Measurements from ENCODE around the gene TMEM232.
"Not testable (repeated sequence)": the region's sequence is repeated elsewhere in the genome, so short reads cannot be mapped to it uniquely, and the experiment has no call there.

Gene TMEM232

DNA sequence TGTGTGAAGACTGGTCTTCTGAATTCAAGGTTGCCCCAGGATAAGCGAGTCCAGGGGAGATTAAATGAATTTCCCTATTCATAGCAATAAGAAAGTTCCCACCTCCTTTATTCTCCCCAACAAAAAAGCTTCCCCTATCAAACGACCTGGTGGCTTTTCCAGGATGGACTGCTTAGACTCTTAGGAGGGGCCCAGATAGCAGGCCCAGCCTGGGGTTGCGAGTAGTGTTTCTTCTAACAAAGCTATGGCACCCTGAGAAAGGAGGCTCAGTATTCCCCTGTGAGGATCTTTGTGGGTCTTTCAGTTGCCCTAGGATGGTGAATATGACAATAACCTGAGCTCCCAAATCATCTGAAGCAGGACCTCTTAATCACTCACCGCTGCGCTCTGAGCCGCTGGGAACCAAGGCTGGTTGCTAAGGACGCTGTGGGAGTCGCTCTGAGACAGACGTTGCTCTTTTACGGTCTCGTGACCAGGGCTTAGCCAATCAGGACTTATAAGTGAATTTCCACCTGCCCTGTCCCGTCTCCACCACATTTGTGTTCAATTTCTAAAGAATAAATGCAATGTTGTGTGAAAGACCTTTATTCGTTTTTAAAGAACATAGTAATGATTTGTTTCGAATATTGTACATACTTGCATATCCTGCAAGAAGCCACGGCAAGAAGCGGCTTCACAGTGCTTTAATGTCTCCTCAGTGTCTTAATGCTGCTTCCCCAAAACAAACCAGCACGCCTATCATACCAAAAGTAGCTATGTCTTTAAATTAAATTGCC is at the start of gene TMEM232:
Gene TMEM232, minus strand, starts transcription at position 423 of the 776 bp plus-strand sequence. CDS start 59,319 bp downstream, outside the sequence.
- peak; percentile 52 for DNase-seq (ENCODE audit: low read depth)

DNA sequence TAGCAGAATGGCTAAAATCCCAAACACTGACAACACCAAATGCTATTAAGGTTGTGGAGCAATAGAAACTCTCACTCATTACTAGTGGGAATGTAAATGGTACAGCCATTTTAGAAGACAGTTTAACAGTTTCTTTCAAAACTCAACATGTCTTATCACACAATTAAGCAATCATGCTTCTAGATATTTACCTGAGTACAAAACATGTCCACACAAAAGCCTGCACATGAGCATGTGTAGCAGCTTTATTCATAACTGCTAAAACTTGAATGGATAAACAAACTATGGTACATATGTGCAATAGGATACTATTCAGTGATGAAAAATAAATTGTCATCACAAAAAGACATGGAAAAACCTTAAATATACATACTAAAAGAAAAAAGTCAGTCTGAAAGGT is 43.8 kb upstream of the TMEM232 start:
- no peak for DNase-seq (ENCODE audit: low read depth)

DNA sequence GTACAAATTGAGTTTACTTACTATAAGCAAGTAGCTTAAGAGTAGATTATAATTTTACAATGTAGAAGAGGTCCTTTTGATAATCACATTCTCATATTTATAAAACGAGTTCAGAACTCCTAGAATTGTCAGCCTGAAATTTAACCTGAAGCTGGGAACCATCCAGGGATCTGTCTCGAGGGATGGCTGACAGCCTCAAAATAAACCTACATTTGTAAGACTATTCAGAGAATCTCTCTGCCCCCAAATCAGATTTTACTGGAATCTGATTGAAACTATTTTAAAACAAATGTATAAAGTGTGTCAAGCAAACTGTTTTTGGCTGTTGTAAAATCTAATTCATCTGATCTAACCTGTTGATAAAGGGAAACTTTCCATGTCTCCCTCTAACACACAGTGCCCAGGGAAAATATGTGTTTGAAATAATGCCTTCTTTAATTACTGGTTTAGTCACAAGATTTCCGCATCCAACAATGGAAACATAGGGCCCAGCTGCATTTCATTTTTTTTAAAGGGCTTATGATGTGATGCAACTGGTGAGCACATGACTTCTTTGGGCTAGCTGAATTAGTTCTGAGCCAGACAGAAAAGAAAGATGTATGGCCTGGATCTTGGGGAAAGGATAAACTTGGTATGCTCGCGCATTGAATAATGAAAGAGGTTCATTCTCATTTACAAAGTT is 42.7 kb upstream of the TMEM232 start:
- DNase-seq (ENCODE audit: low read depth), result peak; percentile 80

DNA sequence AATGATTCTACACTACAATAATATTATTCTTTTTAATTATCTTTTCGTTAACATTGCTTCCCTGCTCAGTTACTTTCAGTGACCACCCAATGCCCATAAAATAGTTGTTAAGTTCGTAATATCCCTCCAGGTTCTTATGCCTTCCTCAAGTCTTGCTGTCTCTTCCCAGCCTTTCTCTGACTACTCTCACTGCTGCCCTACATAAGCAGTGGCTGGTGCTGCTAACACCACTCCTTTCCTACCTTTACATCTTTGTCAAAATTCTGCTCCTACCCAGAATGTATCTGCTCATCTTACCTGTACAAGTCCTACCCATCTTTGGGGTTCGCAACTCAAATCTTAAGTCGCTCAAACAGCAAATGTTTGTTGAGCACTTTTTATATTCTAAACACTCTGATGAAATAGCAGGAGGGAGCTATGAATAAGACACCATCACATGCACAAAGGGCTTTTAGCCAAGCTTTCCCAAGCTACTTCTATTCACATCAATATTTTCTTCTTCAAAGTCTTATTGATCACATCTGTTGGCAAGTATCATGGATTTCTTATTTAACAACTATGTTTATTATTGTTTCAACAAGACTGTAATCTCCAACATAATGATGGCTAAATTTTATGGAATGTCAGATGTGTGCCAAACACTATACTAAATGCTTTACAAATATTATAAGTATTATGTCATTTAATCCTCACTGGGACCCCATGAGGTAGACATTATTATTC is 41.8 kb upstream of the TMEM232 start:
- peak; percentile 59 for DNase-seq (ENCODE audit: low read depth)

DNA sequence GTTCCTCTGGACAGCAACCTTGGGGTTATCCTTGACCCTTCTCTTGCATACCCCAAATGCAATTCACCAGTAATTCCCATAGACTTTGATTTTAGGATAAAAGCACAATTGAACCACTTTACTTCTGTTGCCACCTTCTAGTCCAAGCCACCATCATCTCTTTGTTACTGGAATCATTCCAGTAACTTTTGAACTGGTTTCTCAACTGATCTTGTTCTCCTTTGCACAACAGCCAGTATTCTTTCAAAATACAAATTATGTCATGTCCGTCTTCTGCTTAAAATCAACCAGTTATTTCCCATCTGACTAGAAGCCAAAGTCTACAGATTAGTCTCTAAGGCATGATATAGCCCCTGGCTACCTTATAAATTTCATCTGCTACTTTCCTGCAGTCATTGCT is 33.7 kb upstream of the TMEM232 start:
- DNase-seq (ENCODE audit: low read depth), result no peak

DNA sequence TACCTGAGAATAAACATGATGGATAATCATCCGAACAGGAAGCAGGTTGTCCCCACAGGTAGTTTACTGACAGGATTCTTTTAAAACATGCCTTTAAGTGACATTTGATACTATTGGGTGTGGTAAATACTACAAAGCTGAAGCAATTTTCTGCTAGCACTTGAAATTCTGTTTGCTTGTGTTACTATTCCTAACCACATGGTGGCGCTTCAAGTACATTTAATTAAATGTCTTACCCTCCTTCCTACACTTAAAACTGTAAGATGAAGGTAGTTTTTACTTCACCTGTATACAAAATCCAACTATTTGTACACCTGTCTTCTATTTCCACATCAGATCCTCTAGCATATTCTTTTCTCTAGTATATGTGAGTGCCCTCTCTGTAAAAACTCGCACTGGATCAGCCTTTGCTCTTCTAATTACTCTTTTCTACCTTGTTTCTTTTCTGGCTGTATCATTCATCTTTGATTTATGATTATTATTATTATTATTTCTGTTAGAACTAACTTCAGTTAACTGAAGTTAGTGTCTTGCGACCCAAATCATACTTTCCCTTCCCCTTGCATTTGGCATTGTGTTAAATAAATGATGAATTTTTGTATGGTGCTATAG is 30.8 kb upstream of the TMEM232 start:
- no peak for DNase-seq (ENCODE audit: low read depth)

DNA sequence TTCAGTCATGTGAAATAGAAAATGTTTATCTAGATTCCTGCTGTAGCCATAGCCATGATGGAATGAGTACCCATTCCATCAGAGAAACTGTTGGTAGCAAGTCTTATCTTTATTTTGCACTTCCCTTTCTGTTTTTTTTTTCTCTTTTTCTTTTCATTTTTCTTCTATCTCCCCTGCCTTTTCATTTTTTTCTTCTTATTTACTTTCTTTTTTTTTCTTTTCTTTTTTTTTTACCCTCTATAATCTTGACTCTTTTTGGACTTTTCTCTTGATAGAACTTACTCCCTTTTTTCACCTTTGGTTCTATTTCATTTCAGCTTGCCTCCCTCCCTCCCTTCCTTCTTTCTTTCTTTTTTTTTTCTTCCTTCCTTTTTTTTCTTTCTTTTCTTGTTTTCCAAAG is 27.7 kb upstream of the TMEM232 start:
- DNase-seq (ENCODE audit: low read depth), result no peak

DNA sequence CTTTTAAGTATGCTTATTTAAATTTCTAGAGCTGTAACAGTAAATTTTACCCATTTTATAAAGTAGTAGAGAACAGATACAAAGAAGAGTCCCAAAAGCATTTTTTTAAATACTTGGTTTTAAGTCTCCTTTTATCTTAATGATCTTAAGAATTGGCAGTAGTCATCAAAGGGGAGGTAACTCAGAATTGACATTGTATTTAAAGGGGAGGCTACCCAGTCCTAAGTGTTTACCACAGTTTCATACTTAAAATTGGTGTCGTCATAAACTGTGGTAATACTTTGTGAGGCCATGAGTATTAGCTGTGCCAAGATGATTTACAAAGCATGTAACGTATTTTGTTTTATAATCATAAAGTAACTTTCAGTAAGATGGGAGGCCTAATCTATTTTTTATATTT is 27.1 kb upstream of the TMEM232 start:
- DNase-seq (ENCODE audit: low read depth), result no peak

DNA sequence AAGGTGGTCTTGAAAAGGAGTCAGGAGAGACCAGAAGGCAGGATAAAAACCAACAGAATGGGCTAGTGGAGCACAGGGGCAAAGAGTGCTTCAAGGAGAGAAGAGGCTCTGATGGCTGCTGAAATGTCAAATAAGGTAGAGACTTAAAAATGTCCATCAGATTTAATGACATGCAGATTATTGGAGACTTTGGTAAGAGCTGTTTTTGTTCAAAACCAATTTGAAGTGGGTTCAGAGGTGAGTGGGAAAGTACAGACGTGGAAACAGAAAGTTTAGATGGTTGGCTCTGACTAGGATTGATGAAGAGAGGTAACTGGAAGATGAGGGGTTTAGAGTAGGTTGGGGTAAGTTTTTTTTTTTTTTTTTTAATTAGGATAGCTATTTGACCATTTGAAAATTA is 26.5 kb upstream of the TMEM232 start:
- no peak for DNase-seq (ENCODE audit: low read depth)

DNA sequence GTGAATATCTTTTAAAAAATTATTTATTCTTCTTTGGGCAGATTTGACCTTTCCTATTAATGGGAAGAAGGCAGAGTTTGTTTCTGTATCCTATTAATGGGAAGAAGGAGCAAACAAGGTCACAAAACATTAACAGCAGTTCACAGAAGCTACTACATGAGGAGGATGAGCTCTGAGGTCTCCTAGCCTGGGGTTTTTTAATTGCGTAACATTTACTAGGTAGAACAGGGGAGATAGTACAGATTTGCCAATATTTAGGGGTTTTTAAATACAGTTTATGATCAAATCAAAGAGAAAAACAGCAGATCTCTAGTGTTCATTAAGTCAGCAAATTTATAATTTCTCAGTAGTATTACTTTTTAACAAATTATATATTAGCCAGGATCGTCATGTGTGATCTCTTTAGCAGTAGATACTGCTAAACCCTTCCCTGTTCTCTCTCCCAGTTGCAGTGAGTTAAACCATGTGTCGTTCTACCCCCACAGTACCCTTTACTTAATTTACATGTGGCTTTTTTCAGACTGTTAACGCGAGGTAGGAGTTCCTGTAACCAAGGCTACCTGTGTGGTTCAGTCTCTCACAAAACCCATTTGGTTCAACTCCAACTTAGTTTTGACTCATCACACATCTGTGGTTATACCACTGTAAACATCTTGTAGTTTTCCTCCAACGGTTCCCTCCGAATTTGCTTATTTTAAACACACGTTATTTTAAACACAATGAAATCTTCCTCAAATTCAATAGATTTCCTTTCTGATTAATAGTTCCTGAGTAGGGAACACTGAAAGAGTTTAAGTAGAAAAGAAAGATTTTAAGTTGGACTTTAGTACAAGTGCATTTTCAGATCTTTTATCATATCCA is 25.7 kb upstream of the TMEM232 start:
- no peak for DNase-seq (ENCODE audit: low read depth)

DNA sequence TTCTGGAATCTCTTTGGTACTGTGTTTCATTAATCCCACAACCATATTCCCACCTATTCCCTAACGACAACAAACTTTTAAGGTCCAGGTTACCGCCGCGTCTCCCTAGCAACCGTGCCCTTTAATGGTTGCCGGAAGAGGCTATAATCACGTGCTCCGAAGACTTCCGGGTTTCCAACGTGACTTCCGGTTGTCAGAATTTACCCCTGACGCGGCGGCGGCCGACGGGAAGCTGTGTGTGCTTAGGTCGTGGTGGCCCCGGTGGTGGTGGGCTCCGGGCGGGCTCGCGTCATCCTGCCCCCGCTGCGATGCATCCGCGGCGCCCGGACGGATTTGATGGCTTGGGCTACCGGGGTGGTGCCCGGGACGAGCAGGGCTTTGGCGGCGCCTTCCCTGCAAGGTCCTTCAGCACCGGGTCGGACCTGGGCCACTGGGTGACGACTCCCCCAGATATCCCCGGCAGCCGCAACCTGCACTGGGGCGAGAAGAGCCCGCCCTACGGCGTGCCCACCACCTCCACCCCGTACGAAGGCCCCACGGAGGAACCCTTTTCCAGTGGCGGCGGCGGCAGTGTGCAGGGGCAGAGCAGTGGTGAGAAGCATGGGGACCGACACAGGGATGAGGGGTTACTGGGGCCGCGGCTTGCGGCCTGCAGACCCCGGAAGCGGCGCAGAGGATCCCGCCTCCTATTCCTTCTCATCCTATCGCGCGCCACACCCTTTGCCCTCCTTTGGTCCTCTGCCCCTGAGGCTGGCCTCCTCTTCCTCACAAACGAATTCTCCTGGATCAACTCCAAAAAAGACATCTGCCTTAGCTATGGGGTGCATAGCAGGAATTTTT is 12.6 kb upstream of the TMEM232 start, which contains the start of gene SLC25A46:
Gene SLC25A46, plus strand, starts transcription at position 196 of the 840 bp plus-strand sequence. Its CDS starts 113 bp downstream, at position 309.
- DNase-seq (ENCODE audit: low read depth), result peak; percentile 83

DNA sequence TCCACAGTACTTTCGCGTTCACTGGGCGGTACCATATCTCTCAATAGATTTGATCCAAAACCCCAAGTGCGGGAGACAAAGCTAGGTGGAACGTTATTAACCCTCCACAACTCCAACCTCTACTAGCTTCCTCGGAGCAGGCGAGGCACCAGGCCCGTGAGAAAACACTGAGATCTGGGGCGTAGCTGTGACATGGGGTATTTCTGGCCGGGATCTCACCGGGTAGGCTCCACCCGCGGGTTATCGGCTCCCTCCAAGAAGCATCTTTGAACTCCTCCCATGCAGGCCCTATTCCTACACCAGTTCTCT is 12.0 kb upstream of the TMEM232 start:
- no peak for DNase-seq (ENCODE audit: low read depth)

DNA sequence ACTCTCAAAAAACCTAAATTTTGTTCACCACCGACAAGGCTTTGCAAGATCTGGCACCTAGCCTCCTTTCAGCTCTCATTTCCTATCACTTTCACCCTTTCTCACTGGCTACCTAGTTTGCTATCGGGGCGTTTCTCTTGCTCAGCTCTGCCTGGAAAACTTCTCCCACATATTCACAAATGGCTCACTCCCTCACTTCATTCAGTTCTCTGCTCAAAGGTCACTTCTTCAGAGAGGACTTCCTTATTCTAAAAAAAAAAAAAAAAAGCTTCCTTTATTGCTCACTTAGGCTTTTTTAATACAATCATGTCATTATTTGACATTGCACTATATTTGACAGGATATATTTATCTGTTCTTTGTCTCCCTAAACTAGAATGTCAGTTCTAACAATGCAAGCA is 10.3 kb upstream of the TMEM232 start:
- DNase-seq (ENCODE audit: low read depth), result no peak

DNA sequence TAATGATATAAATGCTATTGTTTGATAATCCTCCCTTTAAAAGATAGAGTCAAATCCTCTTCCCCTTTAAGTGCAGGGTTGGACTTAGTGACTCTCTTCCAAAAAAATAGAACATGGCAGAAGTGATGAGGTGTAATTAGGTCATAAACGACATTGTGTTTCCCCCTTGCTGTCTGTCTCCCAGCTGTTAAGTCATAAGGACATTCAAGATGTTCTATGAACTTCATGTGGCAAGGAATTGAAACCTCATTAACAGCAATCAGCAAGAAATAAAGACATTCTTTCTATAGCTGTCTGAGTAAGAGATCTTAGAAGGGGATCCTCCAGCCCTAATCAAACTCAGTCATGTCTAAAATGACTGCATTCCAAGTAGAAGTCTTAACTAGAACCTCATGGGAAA is 9.1 kb upstream of the TMEM232 start:
- DNase-seq (ENCODE audit: low read depth), result no peak

DNA sequence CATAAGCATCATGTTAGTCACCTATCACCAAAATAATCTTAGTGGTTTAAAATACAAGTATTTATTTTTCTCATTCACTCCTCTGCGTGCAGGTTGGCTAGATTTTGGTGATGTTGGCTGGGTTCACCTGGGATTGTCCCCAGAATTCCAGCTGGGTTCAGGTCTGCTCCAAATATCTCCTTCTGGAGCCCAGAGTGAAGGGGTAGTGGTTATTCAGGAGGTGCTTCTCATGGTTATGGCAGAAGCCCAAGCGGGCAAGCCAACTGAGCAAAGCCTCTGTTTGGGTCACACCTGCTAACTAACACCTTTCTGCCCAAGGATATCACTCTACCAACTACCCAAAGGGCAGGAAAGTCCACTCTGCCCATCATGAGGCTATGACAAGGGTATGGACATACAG is 7.6 kb upstream of the TMEM232 start:
- DNase-seq (ENCODE audit: low read depth), result no peak

DNA sequence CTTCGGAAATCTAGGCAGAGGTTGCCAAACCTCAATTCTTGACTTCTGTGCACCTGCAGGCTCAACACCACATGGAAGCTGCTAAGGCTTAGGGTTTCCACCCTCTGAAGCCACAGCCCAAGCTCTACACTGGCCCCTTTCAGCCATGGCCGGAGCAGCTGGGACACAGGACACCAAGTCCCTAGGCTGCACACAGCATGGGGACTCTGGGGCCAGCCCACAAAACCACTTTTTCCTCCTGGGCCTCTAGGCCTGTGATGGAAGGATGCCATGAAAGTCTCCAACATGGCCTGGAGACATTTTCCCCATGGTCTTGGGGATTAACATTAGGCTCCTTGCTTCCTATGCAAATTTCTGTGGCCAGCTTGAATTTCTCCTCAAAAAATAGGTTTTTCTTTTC is 5.0 kb upstream of the TMEM232 start:
- DNase-seq (ENCODE audit: low read depth), result not testable (repeated sequence)

DNA sequence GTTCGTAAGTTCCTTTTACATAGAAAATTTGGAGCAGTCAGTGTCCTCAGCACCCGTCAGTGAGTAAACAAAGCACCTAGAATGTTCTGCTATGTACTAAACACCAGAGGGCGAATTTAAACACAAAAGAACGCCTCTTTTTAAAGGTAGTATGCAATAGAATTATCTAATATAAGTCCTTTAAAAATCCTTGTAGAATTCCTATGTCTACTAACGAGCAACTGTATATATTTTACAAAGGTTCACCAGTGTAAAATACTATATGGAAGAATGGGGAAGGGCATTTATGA is 499 bp upstream of the TMEM232 start:
- no peak for DNase-seq (ENCODE audit: low read depth)

DNA sequence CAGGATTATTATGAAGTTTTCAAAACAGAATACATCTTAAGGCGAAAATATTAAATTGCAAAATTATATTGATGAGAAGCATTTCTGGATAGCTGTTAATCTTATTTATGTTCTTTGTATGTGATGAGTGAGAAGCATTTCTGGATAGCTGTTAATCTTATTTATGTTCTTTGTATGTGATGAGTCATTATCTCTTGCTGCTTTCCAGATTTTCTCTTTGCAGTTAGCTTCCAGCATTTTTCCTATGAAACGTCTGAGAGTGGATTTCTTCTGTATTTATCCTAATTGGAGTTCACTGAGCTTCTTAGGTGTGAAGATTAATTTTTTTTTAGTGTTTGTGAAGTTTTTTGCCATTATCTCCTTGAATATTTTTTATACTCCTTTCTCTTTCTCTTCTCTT is 8.2 kb downstream of the TMEM232 start:
- DNase-seq (ENCODE audit: low read depth), result no peak

DNA sequence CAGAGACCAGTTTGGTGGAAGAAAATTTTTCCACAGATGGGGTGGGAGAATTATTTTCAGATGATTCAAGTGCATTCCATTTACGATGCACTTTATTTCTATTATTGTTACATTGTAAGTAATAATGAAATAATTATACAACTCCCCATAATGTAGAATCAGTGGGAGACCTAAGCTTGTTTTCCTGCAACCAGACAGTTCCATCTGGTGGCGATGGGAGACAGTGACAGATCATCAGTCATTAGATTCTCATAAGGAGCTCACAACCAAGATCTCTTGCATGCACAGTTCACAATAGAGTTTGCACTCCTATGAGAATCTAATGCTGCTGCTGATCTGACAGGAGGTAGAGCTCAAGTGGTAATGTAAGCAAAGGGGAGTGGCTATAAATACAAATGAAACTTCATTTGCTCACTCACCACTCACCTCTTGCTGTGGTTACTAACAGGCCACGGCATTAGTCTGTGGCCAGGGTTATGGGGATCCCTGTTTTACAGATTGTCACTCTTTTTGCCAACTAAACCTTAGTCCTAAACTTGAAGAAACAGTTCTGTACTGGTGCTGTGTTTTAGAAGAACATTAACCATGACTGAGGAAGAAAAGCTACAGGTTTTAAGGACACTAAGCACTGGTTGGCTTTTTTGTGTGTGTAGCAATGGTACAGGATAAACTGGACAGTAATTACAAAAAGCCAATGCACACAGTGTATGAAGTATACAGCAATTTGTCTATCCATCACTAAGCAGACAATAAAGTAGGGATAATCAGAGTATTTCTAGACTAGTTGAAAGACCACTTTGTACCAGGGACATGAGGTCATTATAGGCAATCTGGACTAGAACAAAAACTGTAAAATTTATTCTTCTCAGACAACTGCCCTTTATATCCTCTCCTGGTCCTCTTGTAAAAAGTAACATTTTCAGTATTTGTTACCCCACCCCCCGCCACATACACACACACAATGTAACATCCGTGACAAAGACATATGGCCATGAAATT is 9.9 kb downstream of the TMEM232 start:
- DNase-seq (ENCODE audit: low read depth), result no peak

All from stromal cell of bone marrow (primary cell).